Panc1 (cell line): ENCODE measurements around the gene PPP1R7.

ENCODE experiments used
- REST ChIP-seq, 2 experiments: IDR thresholded peaks; 2 replicates each; pipeline ENCODE4 v1.6.1; 2011 to 2012; ENCODE audit warnings: low read depth in 2 of 2, control low read depth in 1 of 2, low read length in 1 of 2, mild to moderate bottlenecking in 1 of 2, moderate library complexity in 1 of 2; ENCODE audit not compliant: insufficient read depth in 1 of 2
- TF ChIP-seq, protein P1 (sequence below): fragments of 450-650 bp; IDR thresholded peaks from 2 replicates; pipeline ENCODE4 v1.5.1; 2017; ENCODE audit warnings: mild to moderate bottlenecking

- TF ChIP-seq, protein P1, sequence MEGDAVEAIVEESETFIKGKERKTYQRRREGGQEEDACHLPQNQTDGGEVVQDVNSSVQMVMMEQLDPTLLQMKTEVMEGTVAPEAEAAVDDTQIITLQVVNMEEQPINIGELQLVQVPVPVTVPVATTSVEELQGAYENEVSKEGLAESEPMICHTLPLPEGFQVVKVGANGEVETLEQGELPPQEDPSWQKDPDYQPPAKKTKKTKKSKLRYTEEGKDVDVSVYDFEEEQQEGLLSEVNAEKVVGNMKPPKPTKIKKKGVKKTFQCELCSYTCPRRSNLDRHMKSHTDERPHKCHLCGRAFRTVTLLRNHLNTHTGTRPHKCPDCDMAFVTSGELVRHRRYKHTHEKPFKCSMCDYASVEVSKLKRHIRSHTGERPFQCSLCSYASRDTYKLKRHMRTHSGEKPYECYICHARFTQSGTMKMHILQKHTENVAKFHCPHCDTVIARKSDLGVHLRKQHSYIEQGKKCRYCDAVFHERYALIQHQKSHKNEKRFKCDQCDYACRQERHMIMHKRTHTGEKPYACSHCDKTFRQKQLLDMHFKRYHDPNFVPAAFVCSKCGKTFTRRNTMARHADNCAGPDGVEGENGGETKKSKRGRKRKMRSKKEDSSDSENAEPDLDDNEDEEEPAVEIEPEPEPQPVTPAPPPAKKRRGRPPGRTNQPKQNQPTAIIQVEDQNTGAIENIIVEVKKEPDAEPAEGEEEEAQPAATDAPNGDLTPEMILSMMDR = no peak
- no peak for TF ChIP-seq REST (IDR thresholded peaks at IDR 0.05; ENCODE audit: insufficient read depth in 1 of 2, low read depth in 2 of 2, low read length in 1 of 2)
These were observed 37.6 kb downstream of the PPP1R7 start for GRCh38 chr2:241187918-241188234.
